Measurements from ENCODE around the gene RSU1. TPM values are rescaled to one million over a fixed set of nuclear protein-coding genes. Genes with fewer than 3 reads are reported as not detected.

RSU1 gene
- total RNA-seq, result 77.8 TPM
- long read RNA-seq, transcript RSU1-205 (8 exons, 3,639 nt), result minor isoform, 16 of 183 reads
- long read RNA-seq, transcript RSU1-203 (8 exons, 3,919 nt), result minor isoform, 8 of 183 reads
- long read RNA-seq, transcript RSU1-201 (9 exons, 3,834 nt), result major isoform, 148 of 183 reads
- long read RNA-seq, partial matches to known transcripts, result 3 of 183 reads
- long read RNA-seq, other reads (novel, unspliced or antisense), result 8 of 183 reads

DNA sequence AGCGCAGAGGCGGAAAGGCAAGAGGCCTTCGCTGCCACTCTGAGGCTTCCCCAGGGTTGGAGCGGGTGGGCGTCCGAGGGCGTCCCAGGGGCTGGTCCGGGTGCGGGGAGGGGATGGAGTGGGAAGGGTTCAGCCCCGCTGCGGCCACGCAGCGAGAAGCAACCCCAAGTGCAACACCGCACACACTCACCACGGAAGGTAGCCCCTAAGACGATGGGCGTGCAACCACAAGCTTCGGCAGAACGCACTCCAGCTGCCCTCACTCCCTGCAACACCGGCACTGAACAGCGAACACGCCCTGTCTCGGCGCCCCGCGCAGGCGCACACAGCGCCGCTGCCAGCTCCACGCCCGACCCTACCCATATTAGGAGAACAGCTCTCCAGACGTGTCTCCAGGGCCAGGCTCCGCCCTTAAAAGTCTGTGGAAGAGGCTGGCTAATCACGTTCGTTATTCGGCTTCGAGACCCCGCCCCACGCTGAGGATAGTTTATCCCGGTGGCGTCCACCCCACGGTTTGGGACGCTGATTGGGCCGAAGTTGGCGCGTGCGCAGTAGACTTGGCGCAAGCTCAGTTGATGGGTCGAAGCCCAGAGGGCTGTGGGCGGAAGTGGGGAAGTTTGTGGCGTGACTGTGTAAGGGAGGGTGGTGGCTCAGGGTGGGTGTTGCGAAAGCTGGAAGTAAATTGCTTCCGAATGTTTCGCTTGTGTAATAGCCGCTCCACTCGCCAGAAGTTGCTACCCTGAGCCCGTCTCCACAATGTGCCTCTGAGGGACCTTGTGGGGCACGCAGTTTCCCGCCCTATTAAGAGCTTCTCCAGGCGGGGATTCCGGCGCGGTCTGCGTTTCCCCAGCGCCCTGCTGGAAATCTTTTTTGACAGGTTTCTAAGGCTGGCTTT, at the start of gene RSU1:
Gene RSU1, minus strand, starts transcription at position 300 of the 895 bp plus-strand sequence. CDS start 343 bp downstream, outside the sequence.
- ATAC-seq (peak; percentile 98), DNase-seq (peak; percentile 100)
- no peaks in the 10 kb centered on the region for H3K27me3 ChIP-seq
- peak within 1 kb of the TSS; percentile 72 for H3K4me3 ChIP-seq
- TF ChIP-seq, protein P1, sequence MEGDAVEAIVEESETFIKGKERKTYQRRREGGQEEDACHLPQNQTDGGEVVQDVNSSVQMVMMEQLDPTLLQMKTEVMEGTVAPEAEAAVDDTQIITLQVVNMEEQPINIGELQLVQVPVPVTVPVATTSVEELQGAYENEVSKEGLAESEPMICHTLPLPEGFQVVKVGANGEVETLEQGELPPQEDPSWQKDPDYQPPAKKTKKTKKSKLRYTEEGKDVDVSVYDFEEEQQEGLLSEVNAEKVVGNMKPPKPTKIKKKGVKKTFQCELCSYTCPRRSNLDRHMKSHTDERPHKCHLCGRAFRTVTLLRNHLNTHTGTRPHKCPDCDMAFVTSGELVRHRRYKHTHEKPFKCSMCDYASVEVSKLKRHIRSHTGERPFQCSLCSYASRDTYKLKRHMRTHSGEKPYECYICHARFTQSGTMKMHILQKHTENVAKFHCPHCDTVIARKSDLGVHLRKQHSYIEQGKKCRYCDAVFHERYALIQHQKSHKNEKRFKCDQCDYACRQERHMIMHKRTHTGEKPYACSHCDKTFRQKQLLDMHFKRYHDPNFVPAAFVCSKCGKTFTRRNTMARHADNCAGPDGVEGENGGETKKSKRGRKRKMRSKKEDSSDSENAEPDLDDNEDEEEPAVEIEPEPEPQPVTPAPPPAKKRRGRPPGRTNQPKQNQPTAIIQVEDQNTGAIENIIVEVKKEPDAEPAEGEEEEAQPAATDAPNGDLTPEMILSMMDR (IDR thresholded peaks at IDR 0.05), result no peak
- peaks cover 19% of the 10 kb centered on the region for H3K4me1 ChIP-seq
- intact Hi-C loops (cut with DNase I), result no loop called here
- H3K36me3 ChIP-seq, result no peaks in the 10 kb centered on the region
- H3K27ac ChIP-seq, result peak within 1 kb of the TSS; percentile 96
- no peaks in the 10 kb centered on the region for H3K9me3 ChIP-seq

DNA sequence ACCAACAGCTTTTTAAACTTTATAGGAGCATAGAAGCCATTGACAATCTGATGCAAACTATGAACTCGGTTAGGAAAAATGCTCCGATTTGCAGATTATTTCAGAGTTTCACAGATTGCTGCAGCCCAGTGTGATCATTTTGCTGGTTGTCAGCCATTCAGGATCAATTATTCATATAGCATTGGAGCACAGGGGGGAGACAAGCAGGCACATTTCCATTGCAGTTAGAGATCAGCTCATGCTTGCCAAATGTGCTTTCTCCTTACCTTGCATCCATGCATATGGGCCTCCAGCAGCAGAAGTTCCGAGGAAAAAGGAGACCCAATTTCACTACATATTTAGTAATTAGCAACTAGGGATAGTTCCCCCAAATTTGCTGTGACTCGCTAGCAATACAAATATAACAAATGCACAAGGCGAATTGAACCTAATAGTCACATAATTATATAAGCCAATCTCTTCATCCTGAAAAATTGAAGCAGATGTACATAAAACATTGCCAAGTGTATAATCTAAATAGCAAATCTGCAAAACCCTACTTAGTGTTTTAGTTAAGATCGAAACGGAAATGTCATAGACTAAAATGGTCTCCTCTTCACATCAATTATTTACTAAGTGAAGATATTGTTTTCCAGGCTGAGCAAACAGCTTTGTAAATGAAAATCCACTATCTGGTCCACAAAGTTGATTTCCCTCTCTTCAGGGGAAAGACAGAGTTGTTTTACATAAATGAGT, 49.5 kb upstream of the RSU1 start:
- intact Hi-C loops (cut with DNase I), result no loop called here
- H3K27me3 ChIP-seq, result no peaks in the 10 kb centered on the region
- ATAC-seq, result no peak
- H3K36me3 ChIP-seq, result no peaks in the 10 kb centered on the region
- TF ChIP-seq, protein P1 (IDR thresholded peaks at IDR 0.05), result no peak
- H3K4me3 ChIP-seq, result no peak overlapping the region
- H3K27ac ChIP-seq, result no peak overlapping the region
- H3K9me3 ChIP-seq, result no peaks in the 10 kb centered on the region
- H3K4me1 ChIP-seq, result no peaks in the 10 kb centered on the region
- no peak for DNase-seq

DNA sequence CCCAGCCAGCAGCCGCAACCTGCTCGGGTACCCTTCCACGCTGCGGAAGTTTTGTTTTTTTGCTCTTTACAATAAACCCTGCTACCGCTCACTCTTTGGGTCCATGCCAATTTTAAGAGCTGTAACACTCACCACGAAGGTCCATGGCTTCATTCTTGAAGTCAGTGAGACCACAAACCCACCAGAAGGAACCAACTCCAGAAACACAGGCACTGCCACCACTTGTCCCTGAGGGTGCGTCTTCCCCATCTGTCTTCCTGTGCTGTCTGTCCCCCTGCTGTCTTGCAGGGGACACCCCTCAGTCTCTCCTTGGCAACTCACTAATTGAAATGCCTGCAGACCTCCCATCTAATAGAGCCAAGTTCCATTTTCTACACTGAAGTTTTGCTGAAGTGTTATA, 48.5 kb upstream of the RSU1 start:
- H3K27ac ChIP-seq, result no peak overlapping the region
- ATAC-seq, result no peak
- H3K9me3 ChIP-seq, result no peaks in the 10 kb centered on the region
- no peak overlapping the region for H3K4me3 ChIP-seq
- no peaks in the 10 kb centered on the region for H3K27me3 ChIP-seq
- no peaks in the 10 kb centered on the region for H3K4me1 ChIP-seq
- TF ChIP-seq, protein P1 (IDR thresholded peaks at IDR 0.05), result no peak
- no peak for DNase-seq
- H3K36me3 ChIP-seq, result no peaks in the 10 kb centered on the region
- intact Hi-C loops (cut with DNase I), result no loop called here

DNA sequence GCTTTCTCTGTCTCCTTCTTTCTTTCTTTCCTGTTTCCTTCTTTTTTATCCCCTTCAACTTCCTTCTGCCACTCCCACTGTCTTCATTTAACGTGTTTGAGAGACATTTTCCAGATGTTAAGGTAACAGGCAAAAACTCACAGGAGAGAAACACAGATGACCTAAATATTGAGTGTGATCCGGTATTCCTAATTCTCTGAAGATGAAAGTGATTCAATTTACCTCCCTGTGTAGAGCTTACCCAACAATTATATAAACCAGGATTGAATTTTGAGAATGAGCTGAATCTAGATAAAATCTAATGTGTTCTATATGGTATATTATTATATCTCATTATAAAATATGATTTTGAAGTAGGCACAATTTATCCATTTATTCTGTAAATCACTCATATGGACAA, 46.5 kb upstream of the RSU1 start:
- no peaks in the 10 kb centered on the region for H3K9me3 ChIP-seq
- DNase-seq, result no peak
- intact Hi-C loops (cut with DNase I), result no loop called here
- H3K27me3 ChIP-seq, result no peaks in the 10 kb centered on the region
- no peak overlapping the region for H3K27ac ChIP-seq
- H3K36me3 ChIP-seq, result no peaks in the 10 kb centered on the region
- H3K4me1 ChIP-seq, result no peaks in the 10 kb centered on the region
- no peak overlapping the region for H3K4me3 ChIP-seq
- TF ChIP-seq, protein P1 (IDR thresholded peaks at IDR 0.05), result no peak
- ATAC-seq, result no peak

DNA sequence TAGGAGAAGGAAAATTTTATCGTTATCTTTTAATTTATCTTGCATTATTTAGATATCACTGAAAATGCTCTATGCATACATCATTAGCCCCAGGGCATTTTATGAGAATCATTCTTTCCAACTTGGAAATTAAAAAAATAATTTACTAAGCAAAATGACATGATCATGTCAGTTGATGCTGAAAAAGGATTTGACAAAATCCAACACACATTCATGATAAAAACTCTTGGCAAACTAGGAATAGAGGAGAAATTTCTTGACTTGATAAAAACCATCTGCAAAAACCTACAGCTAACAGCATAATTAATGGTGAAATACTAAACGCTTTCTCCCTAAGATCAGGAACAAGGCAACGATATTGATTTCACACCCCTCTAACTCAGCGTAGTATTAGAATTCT, 40.2 kb upstream of the RSU1 start:
- no peaks in the 10 kb centered on the region for H3K4me1 ChIP-seq
- ATAC-seq (no peak), DNase-seq (no peak)
- H3K4me3 ChIP-seq, result no peak overlapping the region
- H3K9me3 ChIP-seq, result no peaks in the 10 kb centered on the region
- intact Hi-C loops (cut with DNase I), result no loop called here
- TF ChIP-seq, protein P1 (IDR thresholded peaks at IDR 0.05), result no peak
- H3K27ac ChIP-seq, result no peak overlapping the region
- H3K27me3 ChIP-seq, result no peaks in the 10 kb centered on the region
- H3K36me3 ChIP-seq, result no peaks in the 10 kb centered on the region

Measured in upper lobe of right lung (tissue), 1 donor.